ENCODE results near the gene PIEZO1.

GRCh38 chr16:88719267-88719932 is 65.6 kb downstream of the PIEZO1 start:
- TF ChIP-seq CTCF (IDR thresholded peaks at IDR 0.05) (no peak), ZFX (IDR thresholded peaks at IDR 0.05; ENCODE audit: borderline replicate concordance) (no peak)

All from 22Rv1 (cell line).